ENCODE measurements around the gene PHACTR2.

Gene PHACTR2

DNA sequence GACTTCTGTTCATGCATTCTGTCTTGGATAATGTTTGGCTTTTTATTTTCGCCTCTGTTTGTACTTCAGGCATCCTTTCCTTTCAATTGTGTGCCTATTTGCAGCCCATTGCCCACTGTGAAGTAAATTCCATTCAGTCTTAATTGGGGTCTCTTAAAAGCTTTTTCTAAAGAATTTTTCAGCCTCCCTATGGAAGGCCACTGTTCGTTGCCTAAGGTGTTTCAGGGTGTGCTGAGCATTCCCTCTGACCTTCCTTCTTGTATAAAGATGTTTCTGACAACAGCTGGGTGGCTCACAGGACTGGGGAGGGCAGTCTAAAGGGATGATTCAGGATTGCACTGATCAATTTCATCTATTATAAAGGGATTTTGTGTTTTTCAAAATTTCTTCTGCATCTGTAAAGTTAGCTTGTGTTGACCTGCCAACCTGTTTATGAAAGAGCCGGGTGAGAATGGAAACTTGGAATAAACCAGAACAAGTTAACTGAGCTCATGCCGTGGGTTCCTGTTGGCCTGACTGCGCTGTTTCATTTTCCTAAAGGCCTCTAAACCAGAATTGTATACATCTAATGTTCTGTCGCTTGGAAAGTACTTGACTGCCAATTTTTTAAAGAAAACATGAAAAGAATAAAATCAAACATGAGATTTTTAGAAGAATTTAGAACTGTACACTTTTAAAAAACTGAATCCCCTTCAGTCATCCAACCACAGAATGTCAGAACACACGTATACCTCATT lies 14.3 kb downstream of the PHACTR2 start:
- Histone ChIP-seq H3K27me3 (ENCODE audit: insufficient read depth, low read length, poor library complexity) (peaks cover 3% of the 10 kb centered on the region), H3K4me1 (ENCODE audit: insufficient read depth, low read length) (no peaks in the 10 kb centered on the region), H3K4me2 (ENCODE audit: insufficient read depth, low read length) (no peak overlapping the region), H3K4me3 (ENCODE audit: low read depth in 1 of 2, low read length in 2 of 2) (no peak overlapping the region), H4K20me1 (ENCODE audit: insufficient read depth, low read length) (no peaks in the 10 kb centered on the region), H2AFZ (ENCODE audit: low read depth, low read length) (no peak overlapping the region), H3K79me2 (ENCODE audit: insufficient read depth, low read length) (no peaks in the 10 kb centered on the region), H3K9ac (ENCODE audit: low read depth, low read length) (no peak overlapping the region), H3K27ac (ENCODE audit: low read length) (no peak overlapping the region), H3K36me3 (ENCODE audit: insufficient read depth, low read length) (no peaks in the 10 kb centered on the region), H3K9me3 (ENCODE audit: insufficient read depth, low read length, severe bottlenecking) (no peaks in the 10 kb centered on the region)
- DNase-seq (no peak), ATAC-seq (ENCODE audit: insufficient read depth, low read depth) (no peak)
- TF ChIP-seq EZH2 (IDR thresholded peaks at IDR 0.05; ENCODE audit: borderline replicate concordance, low read depth, low read length, severe bottlenecking), result no peak
- TF ChIP-seq, protein P1, sequence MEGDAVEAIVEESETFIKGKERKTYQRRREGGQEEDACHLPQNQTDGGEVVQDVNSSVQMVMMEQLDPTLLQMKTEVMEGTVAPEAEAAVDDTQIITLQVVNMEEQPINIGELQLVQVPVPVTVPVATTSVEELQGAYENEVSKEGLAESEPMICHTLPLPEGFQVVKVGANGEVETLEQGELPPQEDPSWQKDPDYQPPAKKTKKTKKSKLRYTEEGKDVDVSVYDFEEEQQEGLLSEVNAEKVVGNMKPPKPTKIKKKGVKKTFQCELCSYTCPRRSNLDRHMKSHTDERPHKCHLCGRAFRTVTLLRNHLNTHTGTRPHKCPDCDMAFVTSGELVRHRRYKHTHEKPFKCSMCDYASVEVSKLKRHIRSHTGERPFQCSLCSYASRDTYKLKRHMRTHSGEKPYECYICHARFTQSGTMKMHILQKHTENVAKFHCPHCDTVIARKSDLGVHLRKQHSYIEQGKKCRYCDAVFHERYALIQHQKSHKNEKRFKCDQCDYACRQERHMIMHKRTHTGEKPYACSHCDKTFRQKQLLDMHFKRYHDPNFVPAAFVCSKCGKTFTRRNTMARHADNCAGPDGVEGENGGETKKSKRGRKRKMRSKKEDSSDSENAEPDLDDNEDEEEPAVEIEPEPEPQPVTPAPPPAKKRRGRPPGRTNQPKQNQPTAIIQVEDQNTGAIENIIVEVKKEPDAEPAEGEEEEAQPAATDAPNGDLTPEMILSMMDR (IDR thresholded peaks at IDR 0.05; ENCODE audit: borderline replicate concordance, extremely low read depth, low read length, poor library complexity, severe bottlenecking), result no peak

DNA sequence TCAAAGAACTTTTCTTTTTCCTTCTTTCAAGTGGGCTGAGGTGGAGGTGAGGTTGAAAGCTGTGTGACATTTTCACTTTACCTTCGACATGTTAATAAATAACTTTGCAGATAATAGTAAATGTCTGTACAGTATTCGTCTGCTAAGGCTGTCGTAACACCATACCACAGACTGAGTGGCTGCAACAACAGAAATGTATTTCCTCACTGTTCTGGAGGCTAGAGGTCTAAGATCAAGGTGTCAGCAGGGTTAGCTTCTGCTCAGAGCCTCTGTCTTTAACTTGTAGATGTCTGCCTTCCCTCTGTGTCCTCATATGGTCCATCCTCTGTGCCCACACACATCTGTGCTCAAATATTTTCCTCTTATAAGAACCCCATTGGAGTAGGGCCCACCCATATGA lies 14.9 kb downstream of the PHACTR2 start:
- Histone ChIP-seq H3K4me2 (ENCODE audit: insufficient read depth, low read length) (no peak overlapping the region), H3K4me1 (ENCODE audit: insufficient read depth, low read length) (no peaks in the 10 kb centered on the region), H3K4me3 (ENCODE audit: low read depth in 1 of 2, low read length in 2 of 2) (no peak overlapping the region), H3K9ac (ENCODE audit: low read depth, low read length) (no peak overlapping the region), H3K27ac (ENCODE audit: low read length) (no peak overlapping the region), H3K9me3 (ENCODE audit: insufficient read depth, low read length, severe bottlenecking) (no peaks in the 10 kb centered on the region), H2AFZ (ENCODE audit: low read depth, low read length) (no peak overlapping the region), H4K20me1 (ENCODE audit: insufficient read depth, low read length) (no peaks in the 10 kb centered on the region), H3K27me3 (ENCODE audit: insufficient read depth, low read length, poor library complexity) (peaks cover 3% of the 10 kb centered on the region), H3K36me3 (ENCODE audit: insufficient read depth, low read length) (no peaks in the 10 kb centered on the region), H3K79me2 (ENCODE audit: insufficient read depth, low read length) (no peaks in the 10 kb centered on the region)
- TF ChIP-seq, protein P1 (IDR thresholded peaks at IDR 0.05; ENCODE audit: borderline replicate concordance, extremely low read depth, low read length, poor library complexity, severe bottlenecking), result no peak
- TF ChIP-seq EZH2 (IDR thresholded peaks at IDR 0.05; ENCODE audit: borderline replicate concordance, low read depth, low read length, severe bottlenecking), result no peak
- ATAC-seq (ENCODE audit: insufficient read depth, low read depth), result no peak
- no peak for DNase-seq

DNA sequence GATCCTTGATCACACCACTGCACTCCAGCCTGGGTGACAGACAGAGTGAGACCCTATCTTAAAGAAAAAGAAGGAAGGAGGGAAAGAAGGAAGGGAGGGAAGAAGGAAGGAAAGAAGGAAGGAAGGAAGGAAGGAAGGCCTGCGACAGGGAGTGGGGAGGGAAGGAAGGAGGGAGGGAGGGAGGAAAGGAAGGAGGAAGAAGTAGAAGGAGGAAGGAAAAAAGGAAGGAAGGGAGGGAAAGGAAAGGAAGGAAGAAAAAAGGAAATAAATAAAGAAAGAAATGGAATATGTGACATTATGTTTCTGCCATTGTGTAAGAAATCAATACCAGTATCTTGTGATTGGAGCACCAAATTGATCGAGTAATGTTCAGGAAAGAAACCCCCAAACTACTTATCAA lies 16.2 kb downstream of the PHACTR2 start:
- H3K4me3 ChIP-seq (ENCODE audit: low read depth in 1 of 2, low read length in 2 of 2), result no peak overlapping the region
- no peaks in the 10 kb centered on the region for H3K36me3 ChIP-seq (ENCODE audit: insufficient read depth, low read length)
- H3K79me2 ChIP-seq (ENCODE audit: insufficient read depth, low read length), result no peaks in the 10 kb centered on the region
- no peak for ATAC-seq (ENCODE audit: insufficient read depth, low read depth)
- TF ChIP-seq, protein P1 (IDR thresholded peaks at IDR 0.05; ENCODE audit: borderline replicate concordance, extremely low read depth, low read length, poor library complexity, severe bottlenecking), result no peak
- TF ChIP-seq EZH2 (IDR thresholded peaks at IDR 0.05; ENCODE audit: borderline replicate concordance, low read depth, low read length, severe bottlenecking), result no peak
- no peak overlapping the region for H3K9ac ChIP-seq (ENCODE audit: low read depth, low read length)
- H4K20me1 ChIP-seq (ENCODE audit: insufficient read depth, low read length), result no peaks in the 10 kb centered on the region
- H3K9me3 ChIP-seq (ENCODE audit: insufficient read depth, low read length, severe bottlenecking), result no peaks in the 10 kb centered on the region
- no peaks in the 10 kb centered on the region for H3K4me1 ChIP-seq (ENCODE audit: insufficient read depth, low read length)
- no peak overlapping the region for H3K27ac ChIP-seq (ENCODE audit: low read length)
- H3K4me2 ChIP-seq (ENCODE audit: insufficient read depth, low read length), result no peak overlapping the region
- H2AFZ ChIP-seq (ENCODE audit: low read depth, low read length), result no peak overlapping the region
- peaks cover 3% of the 10 kb centered on the region for H3K27me3 ChIP-seq (ENCODE audit: insufficient read depth, low read length, poor library complexity)
- no peak for DNase-seq
